Renal cortical epithelial cell (primary cell): ENCODE data around the gene TNNI2. TPM values are rescaled to one million over a fixed set of nuclear protein-coding genes. Genes with fewer than 3 reads are reported as not detected.

Experiments
- DNase-seq: peaks from one replicate; pipeline ENCODE4 v3.0.0-alpha.2; 2011; ENCODE audit warnings: low read depth
- total RNA-seq: library from RNA; depleted of rRNA; stranded (reverse); fragments of >200 nt; gene quantifications from 2 replicates; pipeline ENCODE4 v1.2.3, GENCODE V29; 2014

TNNI2 gene
- total RNA-seq, 1 donor from 2014 or later, result not detected

GRCh38 chr11:1821562-1821961 is 17.2 kb upstream of the TNNI2 start:
- no peak for DNase-seq

DNA sequence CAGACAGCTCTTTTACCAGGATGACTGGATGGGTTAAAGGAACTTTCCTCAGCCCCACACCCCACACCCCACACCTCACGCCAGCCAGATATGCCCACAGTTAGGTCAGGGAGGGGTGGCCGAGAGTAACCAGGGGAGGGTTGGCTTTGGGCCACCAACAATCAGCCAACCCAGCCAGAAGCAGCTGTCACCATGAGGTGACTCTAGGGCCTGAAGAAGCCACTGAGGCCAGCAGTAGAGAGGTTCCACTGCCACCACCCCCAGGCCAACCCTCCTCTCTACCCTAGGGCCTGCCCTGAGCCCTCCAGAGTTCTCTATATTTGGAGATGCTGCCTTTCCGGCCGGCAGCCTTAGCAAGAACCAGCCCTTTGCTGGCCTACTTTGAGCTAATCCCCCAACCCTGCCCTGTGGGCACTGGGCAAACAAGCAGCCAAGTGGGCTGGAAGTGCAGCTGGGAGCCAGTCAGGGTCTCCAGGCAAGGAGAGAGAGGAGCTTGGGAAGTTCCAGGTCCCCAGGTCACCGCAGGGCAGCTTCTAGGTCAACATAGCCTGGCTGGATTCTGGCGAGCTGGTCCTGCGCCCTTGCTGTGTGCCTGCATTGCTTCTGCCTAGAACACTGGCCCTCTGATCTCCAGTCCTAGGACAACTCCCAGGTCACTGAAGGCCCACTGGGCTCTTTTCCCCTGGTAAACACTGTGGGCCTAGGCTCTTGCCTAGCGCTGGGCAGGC is 16.0 kb upstream of the TNNI2 start:
- DNase-seq, result no peak

DNA sequence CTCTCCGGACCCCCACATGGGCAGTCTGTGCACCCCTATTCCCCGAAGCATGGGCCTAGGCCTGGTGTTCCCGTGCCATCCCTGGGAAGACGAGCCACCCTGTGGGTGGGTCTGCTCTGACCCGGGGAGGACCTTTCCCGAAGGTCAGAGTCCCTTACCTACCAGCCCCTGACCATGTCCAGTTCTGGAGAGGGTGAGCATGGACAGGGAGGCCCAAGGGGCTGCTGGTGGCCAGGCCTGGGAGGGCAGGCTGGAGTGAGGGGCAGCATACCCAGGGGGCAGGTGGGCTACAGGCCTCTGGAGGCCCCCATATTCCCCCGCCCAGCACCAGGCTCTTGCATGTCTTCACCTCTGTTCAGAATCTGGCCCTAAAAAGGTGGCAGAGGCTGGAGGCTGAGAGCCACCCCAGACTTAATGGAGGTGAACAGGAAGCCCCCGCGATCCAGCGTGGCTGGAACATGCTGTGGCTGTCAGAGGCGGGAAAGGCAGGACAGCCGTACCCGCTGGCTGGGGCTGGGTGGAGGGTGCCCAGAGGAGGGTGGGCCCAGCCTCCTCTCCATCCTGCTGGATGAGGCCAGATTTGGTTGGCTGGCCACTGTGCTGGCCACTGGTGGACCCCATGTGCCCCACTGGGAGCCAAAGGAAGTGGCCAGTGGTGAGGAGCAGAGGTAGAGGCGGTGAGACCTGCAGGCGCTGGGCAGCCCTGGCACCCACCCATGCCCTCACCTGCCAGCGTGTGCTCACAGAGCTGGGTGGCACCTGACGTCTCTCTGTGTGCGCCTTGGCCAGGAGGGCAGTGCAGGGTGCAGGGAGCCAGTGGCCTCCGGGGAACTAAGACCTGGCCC is 15.2 kb upstream of the TNNI2 start:
- DNase-seq, result no peak

DNA sequence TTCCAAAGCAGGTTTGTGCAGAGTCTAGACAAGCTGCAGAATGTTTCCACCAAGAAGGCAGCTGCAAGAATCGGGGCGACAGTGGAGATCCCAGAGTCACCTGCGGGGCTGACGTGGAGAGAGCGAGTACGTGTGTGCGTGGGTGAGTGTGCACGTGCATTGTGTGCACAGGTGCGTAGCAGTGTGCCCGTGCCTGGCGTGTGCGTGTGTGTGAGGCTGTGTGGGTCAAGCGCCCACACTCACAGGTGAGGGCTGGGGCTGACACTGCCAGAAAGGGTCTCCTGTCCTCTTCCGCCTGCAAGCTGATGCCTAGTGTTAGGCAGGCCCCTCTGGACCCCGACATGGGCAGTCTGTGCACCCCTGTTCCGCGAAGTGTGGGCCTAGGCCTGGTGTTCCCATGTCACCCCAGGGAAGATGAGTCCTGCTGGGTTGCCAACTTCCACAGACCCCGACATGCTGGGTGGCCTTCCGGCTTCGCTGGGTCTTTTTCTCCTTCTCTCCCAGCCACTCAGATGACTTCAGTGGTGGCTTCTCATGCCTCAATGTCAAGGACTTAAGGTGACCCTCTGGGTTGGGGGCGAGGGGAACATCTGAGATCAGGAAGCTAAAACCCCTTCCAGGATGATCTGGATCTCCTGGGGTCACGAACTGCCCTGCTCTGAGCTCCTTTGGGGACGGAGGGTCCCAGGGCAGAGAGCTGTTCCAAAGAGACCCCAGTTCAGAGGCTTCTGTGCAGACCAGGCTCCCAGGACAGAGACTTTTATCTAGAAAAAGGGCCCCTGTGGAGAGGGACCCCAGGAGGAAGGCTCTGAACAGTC is 14.4 kb upstream of the TNNI2 start:
- DNase-seq, result no peak

DNA sequence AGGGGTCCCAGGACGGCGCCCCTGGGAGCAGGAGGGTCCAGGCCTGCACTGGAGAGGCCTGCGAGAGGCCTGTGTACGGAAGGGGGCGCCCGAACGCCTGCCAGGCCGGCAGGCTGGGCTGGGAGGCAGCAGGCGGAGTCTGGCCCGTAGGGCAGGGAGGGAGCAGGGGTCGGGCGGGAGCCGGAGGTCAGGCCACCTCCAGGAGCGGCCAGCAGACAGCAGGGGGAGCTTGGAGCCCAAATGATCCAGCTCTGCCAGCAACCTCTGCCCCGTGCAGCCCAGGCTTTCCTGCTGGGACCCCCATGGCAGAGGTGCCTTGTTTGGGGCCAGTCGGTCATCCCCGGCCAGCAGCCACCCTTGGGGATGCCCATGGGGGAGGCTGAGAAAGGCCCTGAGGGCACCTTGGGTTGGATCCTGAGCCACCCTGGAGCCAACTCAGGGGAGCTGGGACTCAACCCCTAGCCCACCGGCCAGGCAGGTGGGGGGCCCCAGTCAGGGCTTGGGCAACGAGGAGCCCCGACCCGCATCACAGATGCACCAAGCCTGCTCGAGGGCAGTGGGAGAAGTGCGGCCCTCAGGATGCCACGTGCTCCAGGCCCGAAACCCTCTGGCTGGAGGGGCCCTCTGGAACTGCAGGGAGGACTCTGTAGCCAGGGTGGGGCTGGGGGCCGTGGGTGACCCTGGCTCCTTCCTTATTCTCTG is 13.6 kb upstream of the TNNI2 start:
- no peak for DNase-seq

- DNase-seq, result no peak
Observed at GRCh38 chr11:1825785-1826451, 12.9 kb upstream of the TNNI2 start.

DNA sequence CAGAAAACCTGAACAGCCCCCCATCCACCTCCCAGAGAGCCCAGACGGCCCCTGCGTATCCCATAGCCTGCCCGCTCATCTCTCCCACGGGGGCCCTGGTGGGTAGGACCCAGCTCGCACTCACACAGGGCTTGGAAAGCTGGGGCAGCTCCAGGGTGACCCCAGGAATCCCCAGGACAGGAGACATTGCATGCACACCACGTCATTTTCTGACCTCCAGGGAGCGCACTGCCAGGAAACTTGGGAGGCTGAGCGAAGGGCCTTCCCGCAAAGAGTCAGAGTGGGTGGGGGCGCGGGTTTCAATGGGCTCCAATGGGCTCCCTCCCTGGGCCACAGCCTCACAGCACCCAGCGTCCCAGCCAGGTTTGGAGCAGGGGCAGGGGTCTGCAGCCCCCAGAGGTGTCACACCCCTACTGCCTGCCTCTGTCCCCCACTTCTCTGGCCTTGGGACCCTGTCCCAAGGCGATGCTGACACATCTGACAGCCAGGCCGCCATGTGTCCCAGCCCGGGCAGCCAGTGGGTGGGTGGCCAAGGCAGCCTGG is 12.2 kb upstream of the TNNI2 start:
- DNase-seq, result no peak

- DNase-seq, result peak; percentile 83
Observed at GRCh38 chr11:1827095-1827813, 11.5 kb upstream of the TNNI2 start.

- DNase-seq, result no peak
Observed at GRCh38 chr11:1827931-1828330, 10.8 kb upstream of the TNNI2 start.

- DNase-seq, result no peak
Observed at GRCh38 chr11:1828542-1828941, 10.2 kb upstream of the TNNI2 start.

DNA sequence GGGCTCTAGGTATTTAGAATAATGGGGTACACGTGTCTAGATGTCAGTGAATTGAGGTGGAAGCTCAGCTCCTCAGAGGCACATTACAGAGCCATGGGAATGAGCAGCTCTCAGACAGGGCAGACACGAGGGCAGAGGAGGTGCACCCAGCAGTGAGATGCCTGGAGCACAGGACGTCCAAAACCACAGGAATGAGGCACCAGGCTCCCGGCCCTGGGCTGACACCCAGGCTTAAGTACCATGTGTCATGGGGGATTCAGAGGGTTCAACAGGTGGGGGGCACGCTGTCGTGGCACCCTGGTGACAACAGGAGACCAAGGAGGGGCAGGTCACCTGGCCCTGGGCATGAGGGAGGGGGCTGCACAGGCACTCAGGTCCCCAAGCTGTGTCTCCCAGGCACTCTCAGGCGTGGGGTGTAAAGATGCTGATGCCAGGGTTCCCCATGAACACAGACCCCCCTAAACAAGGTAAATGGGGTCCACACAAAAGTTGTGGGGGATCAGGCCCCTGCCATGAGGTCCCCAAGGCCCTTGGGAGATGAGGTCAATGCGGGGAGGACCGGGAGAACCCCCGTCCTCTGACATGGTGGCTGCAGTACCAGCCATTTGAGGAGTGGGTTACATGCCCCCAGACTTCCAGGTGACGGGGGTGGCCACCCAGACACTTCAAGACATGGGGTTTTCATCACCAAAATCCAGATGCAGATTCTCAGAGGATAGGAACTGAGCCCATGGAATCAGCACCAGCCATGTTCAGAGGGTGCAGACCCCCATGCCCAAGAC is 9.6 kb upstream of the TNNI2 start:
- peak; percentile 70 for DNase-seq

- DNase-seq, result no peak
Observed at GRCh38 chr11:1830004-1830321, 8.8 kb upstream of the TNNI2 start.

- no peak for DNase-seq
Observed at GRCh38 chr11:1830322-1831223, 8.2 kb upstream of the TNNI2 start.

DNA sequence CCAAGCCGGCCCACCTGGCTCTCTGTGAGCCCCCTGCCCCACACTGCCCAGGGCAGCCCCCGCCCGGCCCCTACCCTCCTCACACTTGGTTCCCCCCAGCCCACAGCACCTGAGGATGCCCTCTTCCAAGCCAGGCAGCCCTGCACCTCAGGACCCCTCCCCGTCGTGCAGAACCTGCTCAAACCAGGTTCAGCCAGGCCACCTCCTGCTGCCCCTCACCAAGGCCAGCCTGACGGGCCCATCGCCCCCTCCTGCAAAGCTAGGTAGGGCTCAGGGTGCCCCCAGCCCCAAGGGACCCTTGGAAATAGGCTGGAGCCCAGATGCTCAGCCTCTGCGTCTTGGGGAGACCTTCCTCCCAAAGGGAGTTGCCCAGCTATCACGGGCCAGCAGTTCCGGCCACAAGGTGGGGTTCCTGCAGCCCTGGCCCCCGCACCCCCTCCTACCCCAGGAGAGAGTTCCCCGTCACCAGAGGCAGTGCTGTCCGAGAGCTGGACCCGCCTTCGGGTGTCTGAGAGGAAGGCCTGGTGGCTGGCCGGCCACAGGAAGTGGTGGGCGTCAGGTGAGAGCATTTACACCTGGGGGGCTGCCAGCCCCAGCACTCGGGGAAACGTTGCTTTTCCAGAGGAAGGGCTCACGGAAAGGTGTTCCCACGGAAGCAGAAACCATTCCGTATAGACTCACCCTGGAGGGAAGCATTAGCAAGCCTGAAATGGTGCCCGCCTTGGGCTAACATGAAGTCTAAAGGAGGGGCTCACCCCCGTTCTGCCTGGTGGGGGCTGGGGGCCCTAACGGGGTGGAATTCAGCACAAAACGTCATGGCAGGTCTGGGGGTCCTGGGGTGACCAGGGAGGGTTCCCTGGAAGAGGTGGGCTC is 7.2 kb upstream of the TNNI2 start:
- no peak for DNase-seq

- DNase-seq, result no peak
Observed at GRCh38 chr11:1832211-1832919, 6.4 kb upstream of the TNNI2 start.

- DNase-seq, result no peak
Observed at GRCh38 chr11:1832920-1833295, 5.9 kb upstream of the TNNI2 start.

- peak; percentile 50 for DNase-seq
Observed at GRCh38 chr11:1834062-1834610, 4.6 kb upstream of the TNNI2 start.
